Heart left ventricle (tissue), 16 donors: Measurements from ENCODE around the gene TOMM7. TPM values are rescaled to one million over a fixed set of nuclear protein-coding genes. Genes with fewer than 3 reads are reported as not detected.
"Not testable (repeated sequence)": the region's sequence is repeated elsewhere in the genome, so short reads cannot be mapped to it uniquely, and the experiment has no call there.

Experiments
- ATAC-seq, 4 donors: fragments of 200-7000 bp; cut with Tn5 transposase; one replicate each; pipeline ENCODE4 v1.9.1; 2020 to 2022; ENCODE audit warnings: moderate library complexity in 4 of 4, mild to moderate bottlenecking in 3 of 4, moderate number of reproducible peaks in 1 of 4
- DNase-seq, 5 donors: peaks; one replicate each; pipeline ENCODE4 v3.0.0-alpha.2; 2020
- H3K27ac ChIP-seq, 12 donors: fragments of 200-600 bp; sonication (generic) in 4 of 12; one replicate each; pipeline versions ENCODE4 v1.5.0 to v1.8.0; 2016 to 2022; ENCODE audit warnings: mild to moderate bottlenecking in 2 of 12
- H3K27me3 ChIP-seq, 9 donors: fragments of 200-600 bp; sonication (generic) in 2 of 9; one replicate each; pipeline versions ENCODE4 v1.5.1 to v1.8.0; 2016 to 2022; ENCODE audit warnings: mild to moderate bottlenecking in 3 of 9
- H3K36me3 ChIP-seq, 9 donors: fragments of 200-600 bp; sonication (generic) in 2 of 9; one replicate each; pipeline versions ENCODE4 v1.5.0 to v1.8.0; 2018 to 2022; ENCODE audit warnings: mild to moderate bottlenecking in 2 of 9
- H3K4me1 ChIP-seq, 12 donors: fragments of 200-600 bp; sonication (generic) in 4 of 12; one replicate each; pipeline versions ENCODE4 v1.5.0 to v1.8.0; 2016 to 2022; ENCODE audit warnings: mild to moderate bottlenecking in 3 of 12
- H3K4me3 ChIP-seq, 12 donors: fragments of 200-600 bp; sonication (generic) in 4 of 12; one replicate each; pipeline versions ENCODE4 v1.5.0 to v1.8.0; 2017 to 2022; ENCODE audit warnings: mild to moderate bottlenecking in 9 of 12, moderate library complexity in 4 of 12
- H3K9me3 ChIP-seq, 12 donors: fragments of 200-600 bp; sonication (generic) in 4 of 12; one replicate each; pipeline versions ENCODE4 v1.5.0 to v1.8.0; 2016 to 2022; ENCODE audit warnings: mild to moderate bottlenecking in 1 of 12
- CTCF ChIP-seq, 12 donors: fragments of 200-600 bp; sonication (generic) in 4 of 12; IDR thresholded peaks; one replicate each; pipeline versions ENCODE4 v1.5.0 to v1.8.0; 2018 to 2022; ENCODE audit warnings: antibody characterized with exemption in 12 of 12, mild to moderate bottlenecking in 5 of 12
- POLR2A ChIP-seq, 2 donors: fragments of 450-650 bp; IDR thresholded peaks; one replicate each; pipeline ENCODE4 v1.6.1; 2017; ENCODE audit warnings: antibody characterized with exemption in 2 of 2, mild to moderate bottlenecking in 2 of 2, moderate library complexity in 2 of 2
- WGBS, 4 donors: extraction: QIAGEN DNeasy Blood & Tissue Kit in 2 of 4; methylation state at CpG; one replicate each; pipeline versions ENCODE4 v1.1.5 to v1.1.7; 2013 to 2018; 5-methylcytosine and 5-hydroxymethylcytosine counted together
- intact Hi-C, 10 donors: fragments of 100-400 bp; cut with DNase I; formaldehyde crosslinking; loops; one replicate each; pipeline versions ENCODE4 v1.11.1 to v1.14.2; 2022
- polyA plus RNA-seq, 2 donors: library from polyadenylated mRNA; stranded (reverse); fragments of 200-250 nt; gene quantifications; one replicate each; pipeline ENCODE4 v1.2.3, GENCODE V29; 2013
- total RNA-seq, 9 donors: library from RNA; depleted of rRNA in 2 of 9; stranded (reverse); fragments of >200 nt in 2 of 9; fragmentation: NEBNext Ultra II Directional in 3 of 9; extraction: Animal tissue kit (Norgen Biotek cat#: 25700) in 3 of 9; gene quantifications; one replicate each; pipeline versions ENCODE4 v1.1.0 to v1.2.4, GENCODE V29; 2016 to 2023
- donor health status: ischemic (EF 13 %, LVEDD 7.1; RV severe dilation, severe dysfunction).
- donor health status: healthy with polysubstance abuse.
- donor health status: DM: no; HTN: yes; CAD: no.
- donor health status: DM: no; HTN: no; CAD: no.
- donor health status: ischemic (EF 25% LVEDD 6.9; RV normal size, moderate dysfunction).
- donor health status: ischemic (EF 25% LVEDD 5.7; RV mildly dilated, moderate dysfunction).
- donor health status: healthy.
- donor health status: DM: yes; HTN: yes; CAD: no.
- donor health status: ischemic (EF 35%, LVEDD 5.7; RV mildly dilated, moderate dysfunction).
- donor health status: nonischemic (EF 11% LVEDD 7.7; RV severe dilation, severe dysfunction).
- donor health status: DM: yes; HTN: yes; CAD: no.
- donor health status: PGD.
- donor health status: ischemic (EF 29% LVEDD 5.4; RV normal size, mild dysfunction).
- donor health status: nonischemic (EF 23%, LVEDD 6.1; RV moderate dilation, normal function).

TOMM7 gene
- total and polyA plus RNA-seq, 11 donors: 137 to 529 (median 351) TPM

DNA sequence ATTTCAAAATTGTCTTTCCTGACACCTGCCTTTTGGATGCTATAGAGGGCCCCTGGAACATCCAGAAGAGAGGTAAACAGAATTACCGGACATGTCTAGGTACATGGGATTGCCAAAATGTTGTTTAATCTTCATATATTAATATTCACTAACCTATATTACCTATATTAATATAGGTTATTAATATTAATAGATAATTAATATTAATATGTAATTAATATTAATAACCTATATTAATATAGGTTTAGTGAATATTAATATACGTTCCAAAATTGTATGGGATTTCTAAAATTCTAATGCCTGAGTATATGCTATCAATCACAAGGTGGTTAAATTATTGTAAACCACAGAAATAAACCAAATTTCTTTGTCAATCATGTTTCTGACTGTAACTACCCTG is 17.4 kb downstream of the TOMM7 start:
- Histone ChIP-seq H3K9me3 (no peaks in the 10 kb centered on the region), H3K4me1 (no peaks in the 10 kb centered on the region), H3K27ac (no peak overlapping the region), H3K4me3 (no peak overlapping the region), H3K27me3 (no peaks in the 10 kb centered on the region), H3K36me3 (no peaks in the 10 kb centered on the region)
- 89 to 96% (median 90%) methylated on average over 2 of the region's 2 CpGs for WGBS, 4 donors
- DNase-seq (no peak), ATAC-seq (no peak)
- TF ChIP-seq POLR2A (IDR thresholded peaks at IDR 0.05) (no peak), CTCF (IDR thresholded peaks at IDR 0.05) (no peak)
- intact Hi-C loops: loop anchor here in 1 of 10 donors (2.0 kb wide), 1 partner anchor 44 kb away; no protein-coding TSS in a partner anchor

- WGBS, 4 donors: 80 to 87% (median 84%) methylated on average over 4 of the region's 4 CpGs
These were observed 19.8 kb downstream of the TOMM7 start for GRCh38 chr7:22802831-22803230.

GRCh38 chr7:22802426-22802825 is 20.2 kb downstream of the TOMM7 start:
- no peak overlapping the region for H3K27ac ChIP-seq
- intact Hi-C loops: no loop called here
- H3K27me3 ChIP-seq: no peaks in the 10 kb centered on the region
- ATAC-seq (no peak), DNase-seq (no peak)
- WGBS, 4 donors: 90 to 96% (median 94%) methylated on average over 4 of the region's 4 CpGs
- no peaks in the 10 kb centered on the region for H3K36me3 ChIP-seq
- H3K9me3 ChIP-seq: no peaks in the 10 kb centered on the region
- no peak for TF ChIP-seq CTCF (IDR thresholded peaks at IDR 0.05)
- no peak for TF ChIP-seq POLR2A (IDR thresholded peaks at IDR 0.05)
- H3K4me1 ChIP-seq: no peaks in the 10 kb centered on the region
- no peak overlapping the region for H3K4me3 ChIP-seq

More at GRCh38 chr7:22802831-22803230, 19.8 kb downstream of the TOMM7 start:
- H3K4me3 ChIP-seq, H3K36me3 ChIP-seq, intact Hi-C loops, H3K4me1 ChIP-seq, ATAC-seq, H3K27ac ChIP-seq, H3K9me3 ChIP-seq, H3K27me3 ChIP-seq, DNase-seq: not testable (repeated sequence)

DNA sequence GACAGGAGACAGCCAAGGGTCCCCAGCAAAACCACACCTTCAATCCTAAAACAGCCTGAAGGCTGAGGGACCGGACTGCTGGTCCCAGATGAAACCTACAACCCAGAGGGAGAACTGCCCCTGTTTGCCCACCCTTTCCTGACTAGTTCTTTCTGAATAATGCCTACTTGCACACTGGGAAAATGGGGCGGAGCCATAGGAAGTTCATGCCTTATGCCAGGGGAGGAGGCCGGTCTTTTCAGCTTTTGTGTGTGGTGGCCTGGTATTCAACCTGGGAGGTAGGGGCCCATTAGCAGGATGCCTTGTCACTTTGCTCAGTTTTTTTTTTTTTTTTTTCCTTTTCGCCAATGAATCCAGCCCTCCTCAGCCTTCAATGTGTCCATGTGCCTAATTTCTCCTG is 20.7 kb downstream of the TOMM7 start:
- Histone ChIP-seq H3K4me1 (no peaks in the 10 kb centered on the region), H3K36me3 (no peaks in the 10 kb centered on the region), H3K27me3 (no peaks in the 10 kb centered on the region), H3K27ac (no peak overlapping the region), H3K4me3 (no peak overlapping the region), H3K9me3 (no peaks in the 10 kb centered on the region)
- 90 to 95% (median 94%) methylated on average over 4 of the region's 4 CpGs for WGBS, 4 donors
- intact Hi-C loops: no loop called here
- no peak for ATAC-seq
- TF ChIP-seq CTCF (IDR thresholded peaks at IDR 0.05) (no peak), POLR2A (IDR thresholded peaks at IDR 0.05) (no peak)
- no peak for DNase-seq

- DNase-seq (no peak), ATAC-seq (no peak)
- no peaks in the 10 kb centered on the region for H3K36me3 ChIP-seq
- no peaks in the 10 kb centered on the region for H3K27me3 ChIP-seq
- H3K9me3 ChIP-seq: no peaks in the 10 kb centered on the region
- no peak overlapping the region for H3K4me3 ChIP-seq
- no peak overlapping the region for H3K27ac ChIP-seq
- no peaks in the 10 kb centered on the region for H3K4me1 ChIP-seq
- TF ChIP-seq CTCF (IDR thresholded peaks at IDR 0.05): no peak
- 83 to 93% (median 89%) methylated on average over 2 of the region's 2 CpGs for WGBS, 4 donors
- intact Hi-C loops: no loop called here
These were observed 23.0 kb downstream of the TOMM7 start for GRCh38 chr7:22799633-22800032.
